ENCODE results near the gene PHACTR1. TPM values are rescaled to one million over a fixed set of nuclear protein-coding genes. Genes with fewer than 3 reads are reported as not detected.

Gene PHACTR1
- total and polyA plus RNA-seq, 9 of the 15 experiments (the other 6 are each of a cell fraction or from before 2014, with no cell fraction given) = 11.5 to 32.6 (median 22.0) TPM

GRCh38 chr6:13205106-13205505 lies 488.5 kb downstream of the PHACTR1 start (continued):
- TF ChIP-seq ZBTB2 (IDR thresholded peaks at IDR 0.05) (no peak), ZNF511 (CRISPR knock-in tag; IDR thresholded peaks at IDR 0.05) (no peak), TBP (optimal IDR thresholded peaks at IDR 0.05; ENCODE audit: low read depth, low read length) (no peak), HNRNPH1 (optimal IDR thresholded peaks at IDR 0.05; ENCODE audit: low read depth, low read length) (no peak), NBN (IDR thresholded peaks at IDR 0.05; ENCODE audit: low read depth) (no peak), E2F1 (CRISPR knock-in tag; IDR thresholded peaks at IDR 0.05) (no peak), ZBTB34 (CRISPR knock-in tag; IDR thresholded peaks at IDR 0.05) (no peak), CGGBP1 (CRISPR knock-in tag; IDR thresholded peaks at IDR 0.05) (no peak), FOXA3 (CRISPR knock-in tag; conservative IDR thresholded peaks at IDR 0.05 in 1 of 2, IDR thresholded peaks at IDR 0.05 in 1 of 2) (no peak), TGIF2 (CRISPR knock-in tag; IDR thresholded peaks at IDR 0.05) (no peak), KAT8 (IDR thresholded peaks at IDR 0.05; ENCODE audit: low read depth) (no peak), BCLAF1 (IDR thresholded peaks at IDR 0.05; ENCODE audit: borderline replicate concordance in 1 of 2, control insufficient read depth in 1 of 2, low read depth in 2 of 2, low read length in 1 of 2) (no peak)
